GM12873 (cell line): Measurements from ENCODE around the gene PER2.

Experiments
- TF ChIP-seq, protein P1 (sequence below): IDR thresholded peaks from 2 replicates; pipeline ENCODE4 v1.5.1; 2012; ENCODE audit warnings: low read depth, mild to moderate bottlenecking, moderate library complexity, low read length, control low read depth; ENCODE audit not compliant: insufficient read depth; ENCODE audit errors: missing control alignments

PER2 gene

DNA sequence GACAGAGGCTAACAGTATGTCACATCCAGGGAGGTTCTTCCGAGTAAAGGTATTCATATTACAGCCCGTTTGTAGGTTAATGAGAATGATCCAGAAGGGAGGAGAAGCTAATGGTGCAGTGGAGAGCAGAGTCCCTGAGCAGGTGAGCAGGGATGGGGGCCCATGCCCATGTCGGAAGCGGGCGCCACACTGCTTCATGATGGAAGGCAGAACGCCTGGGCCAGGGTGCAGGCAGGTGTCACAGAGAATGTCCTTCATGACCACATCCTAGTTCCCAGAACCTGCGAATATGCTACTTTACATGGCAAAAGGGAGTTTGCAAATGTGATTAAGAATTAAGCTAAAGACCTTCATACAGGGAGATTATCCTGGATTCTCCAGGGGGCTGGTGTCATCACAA is 52.6 kb downstream of the PER2 start:
- TF ChIP-seq, protein P1, sequence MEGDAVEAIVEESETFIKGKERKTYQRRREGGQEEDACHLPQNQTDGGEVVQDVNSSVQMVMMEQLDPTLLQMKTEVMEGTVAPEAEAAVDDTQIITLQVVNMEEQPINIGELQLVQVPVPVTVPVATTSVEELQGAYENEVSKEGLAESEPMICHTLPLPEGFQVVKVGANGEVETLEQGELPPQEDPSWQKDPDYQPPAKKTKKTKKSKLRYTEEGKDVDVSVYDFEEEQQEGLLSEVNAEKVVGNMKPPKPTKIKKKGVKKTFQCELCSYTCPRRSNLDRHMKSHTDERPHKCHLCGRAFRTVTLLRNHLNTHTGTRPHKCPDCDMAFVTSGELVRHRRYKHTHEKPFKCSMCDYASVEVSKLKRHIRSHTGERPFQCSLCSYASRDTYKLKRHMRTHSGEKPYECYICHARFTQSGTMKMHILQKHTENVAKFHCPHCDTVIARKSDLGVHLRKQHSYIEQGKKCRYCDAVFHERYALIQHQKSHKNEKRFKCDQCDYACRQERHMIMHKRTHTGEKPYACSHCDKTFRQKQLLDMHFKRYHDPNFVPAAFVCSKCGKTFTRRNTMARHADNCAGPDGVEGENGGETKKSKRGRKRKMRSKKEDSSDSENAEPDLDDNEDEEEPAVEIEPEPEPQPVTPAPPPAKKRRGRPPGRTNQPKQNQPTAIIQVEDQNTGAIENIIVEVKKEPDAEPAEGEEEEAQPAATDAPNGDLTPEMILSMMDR = no peak

GRCh38 chr2:238235331-238235732 is 53.1 kb downstream of the PER2 start:
- TF ChIP-seq, protein P1 = no peak

DNA sequence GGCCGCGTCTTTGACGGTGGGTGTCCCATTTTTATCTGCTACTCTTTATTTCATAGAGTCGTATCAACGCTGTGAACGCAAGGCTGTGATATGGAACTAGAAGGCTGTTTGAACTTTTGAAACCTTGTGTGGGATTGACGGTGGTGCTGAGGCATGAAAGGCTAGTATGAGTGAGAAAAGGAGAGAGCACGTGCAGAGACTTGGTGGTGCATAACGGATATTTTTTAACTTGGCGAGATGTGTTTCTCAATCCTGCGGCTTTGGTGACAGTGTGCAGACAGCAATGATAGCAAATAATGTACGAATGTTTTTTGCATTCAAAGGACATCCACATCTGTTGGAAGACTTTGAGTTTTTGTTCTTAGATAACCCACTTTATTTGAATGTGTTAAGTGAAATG is 54.8 kb downstream of the PER2 start:
- TF ChIP-seq, protein P1 = no peak

DNA sequence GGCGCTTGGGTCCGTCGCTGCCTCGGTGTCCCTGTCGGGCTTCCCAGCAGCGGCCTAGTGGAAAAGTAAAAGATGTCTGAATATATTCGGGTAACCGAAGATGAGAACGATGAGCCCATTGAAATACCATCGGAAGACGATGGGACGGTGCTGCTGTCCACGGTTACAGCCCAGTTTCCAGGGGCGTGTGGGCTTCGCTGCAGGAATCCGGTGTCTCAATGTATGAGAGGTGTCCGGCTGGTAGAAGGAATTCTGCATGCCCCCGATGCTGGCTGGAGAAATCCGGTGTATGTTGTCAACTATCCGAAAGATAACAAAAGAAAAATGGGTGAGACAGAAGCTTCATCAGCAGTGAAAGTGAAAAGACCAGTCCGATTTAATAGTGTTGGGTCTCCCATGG is 56.6 kb downstream of the PER2 start:
- TF ChIP-seq, protein P1 = no peak

- TF ChIP-seq, protein P1 = no peak
Observed at GRCh38 chr2:238231251-238231793, 57.1 kb downstream of the PER2 start.

DNA sequence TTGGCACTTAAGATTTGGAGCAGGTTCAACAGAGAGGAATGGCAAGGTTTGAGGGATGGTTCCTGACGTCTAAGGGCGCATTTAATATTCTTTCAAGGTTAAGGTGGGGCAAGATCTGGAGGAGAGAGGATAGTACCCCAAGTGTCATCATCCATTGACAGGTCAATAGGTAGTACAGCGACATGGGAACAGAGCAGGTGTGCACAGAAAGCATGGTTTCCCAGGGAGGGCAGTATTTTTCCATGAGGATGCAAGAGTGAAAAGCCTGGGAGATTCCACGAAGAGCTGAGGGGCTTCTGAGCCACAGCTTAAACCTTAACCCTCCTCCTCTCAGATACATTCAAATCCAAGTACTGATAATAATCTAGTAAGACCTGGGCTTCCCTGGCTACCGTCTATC is 57.7 kb downstream of the PER2 start:
- TF ChIP-seq, protein P1 = no peak

DNA sequence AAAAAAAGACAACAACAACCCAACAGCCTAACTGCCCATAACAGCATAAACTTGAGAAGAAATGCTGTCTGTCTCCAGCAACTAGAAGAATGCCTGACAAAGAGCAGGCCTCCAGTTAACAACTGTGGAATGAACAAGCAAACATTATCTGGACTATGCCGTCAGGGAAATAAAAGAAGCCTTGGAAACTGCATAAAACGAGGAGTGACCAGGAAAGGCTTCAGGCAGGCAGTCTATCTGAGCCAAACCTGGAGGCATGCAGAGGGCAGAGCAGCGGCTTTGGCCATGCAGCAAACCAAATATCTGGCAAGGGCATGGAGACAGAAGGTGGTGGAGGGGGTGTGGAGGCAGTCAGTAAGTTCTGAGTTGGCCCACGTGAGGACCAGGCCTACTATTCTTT is 59.7 kb downstream of the PER2 start:
- TF ChIP-seq, protein P1 = no peak
